KOPT-K1 (cell line): ENCODE measurements around the gene OARD1.

Source experiments
- H3K27ac ChIP-seq: fragments of 200-600 bp; sonication (generic); 2 replicates; pipeline ENCODE4 v1.5.1; 2016; ENCODE audit warnings: antibody characterized with exemption, mild to moderate bottlenecking, low read depth, low read length; ENCODE audit not compliant: poor library complexity, severe bottlenecking
- H3K36me3 ChIP-seq: fragments of 200-600 bp; sonication (generic); 2 replicates; pipeline ENCODE4 v1.5.1; 2017; ENCODE audit warnings: antibody characterized with exemption, mild to moderate bottlenecking, low read length, moderate library complexity; ENCODE audit not compliant: insufficient read depth
- H3K9me3 ChIP-seq: fragments of 200-600 bp; sonication (generic); 2 replicates; pipeline ENCODE4 v1.5.1; 2017; ENCODE audit warnings: antibody characterized with exemption, low read length, mild to moderate bottlenecking; ENCODE audit not compliant: insufficient read depth, poor library complexity, severe bottlenecking

OARD1 gene

DNA sequence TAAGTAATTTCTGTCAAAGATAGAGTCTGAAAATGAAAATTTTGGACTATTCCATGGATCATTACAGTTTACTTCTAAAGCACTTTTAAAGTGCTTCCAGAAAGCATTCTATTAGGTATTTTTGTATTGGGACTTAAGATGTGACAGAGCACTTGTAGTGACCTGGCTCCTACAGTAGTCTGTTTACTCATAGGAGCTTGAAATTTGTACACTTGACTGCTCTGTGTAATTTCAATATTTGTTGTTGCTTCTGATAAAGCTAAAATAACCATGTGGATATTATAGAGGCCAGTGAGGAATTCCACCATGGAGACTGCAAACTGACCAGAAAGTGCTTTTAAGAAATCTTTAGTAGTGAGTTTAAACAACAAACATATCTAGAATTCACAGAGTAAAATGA is 10.9 kb upstream of the OARD1 start:
- Histone ChIP-seq H3K36me3 (peaks cover 96% of the 10 kb centered on the region), H3K27ac (no peak overlapping the region), H3K9me3 (no peaks in the 10 kb centered on the region)

DNA sequence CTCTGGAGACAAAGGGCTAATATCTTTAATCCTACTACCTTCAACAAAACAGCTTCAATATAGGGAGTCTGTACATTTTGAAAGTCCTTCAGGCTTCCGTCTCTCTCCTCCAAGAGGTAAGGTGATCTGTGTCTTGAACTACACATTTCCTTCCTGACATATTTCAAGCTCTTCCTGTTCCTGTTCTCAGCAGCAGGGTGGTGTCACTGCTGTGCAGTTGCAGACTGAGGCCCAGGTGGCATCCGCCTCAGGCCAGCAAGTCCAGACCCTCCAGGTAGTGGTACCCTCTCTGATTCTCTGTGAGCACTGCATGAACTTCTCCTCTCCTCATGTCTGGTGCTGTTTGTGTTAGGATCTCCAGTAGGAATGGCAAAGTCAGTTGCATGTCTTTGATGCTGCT is 8.5 kb upstream of the OARD1 start:
- Histone ChIP-seq H3K27ac (no peak overlapping the region), H3K9me3 (no peaks in the 10 kb centered on the region), H3K36me3 (peaks cover 88% of the 10 kb centered on the region)

- H3K36me3 ChIP-seq = peaks cover 86% of the 10 kb centered on the region
- no peaks in the 10 kb centered on the region for H3K9me3 ChIP-seq
- H3K27ac ChIP-seq = no peak overlapping the region
Observed at GRCh38 chr6:41079080-41079479, 6.9 kb upstream of the OARD1 start.

GRCh38 chr6:41078101-41078500 is 5.9 kb upstream of the OARD1 start:
- no peaks in the 10 kb centered on the region for H3K9me3 ChIP-seq
- peaks cover 77% of the 10 kb centered on the region for H3K36me3 ChIP-seq
- no peak overlapping the region for H3K27ac ChIP-seq

- Histone ChIP-seq H3K9me3 (no peaks in the 10 kb centered on the region), H3K36me3 (peaks cover 71% of the 10 kb centered on the region), H3K27ac (no peak overlapping the region)
Observed at GRCh38 chr6:41077536-41077935, 5.4 kb upstream of the OARD1 start.

- no peak overlapping the region for H3K27ac ChIP-seq
- H3K9me3 ChIP-seq = no peaks in the 10 kb centered on the region
- H3K36me3 ChIP-seq = peaks cover 55% of the 10 kb centered on the region
Observed at GRCh38 chr6:41075651-41076626, 3.8 kb upstream of the OARD1 start.

GRCh38 chr6:41074692-41075436 is 2.7 kb upstream of the OARD1 start:
- H3K9me3 ChIP-seq = no peaks in the 10 kb centered on the region
- H3K36me3 ChIP-seq = peaks cover 48% of the 10 kb centered on the region
- peak overlapping the region; percentile 94 for H3K27ac ChIP-seq

DNA sequence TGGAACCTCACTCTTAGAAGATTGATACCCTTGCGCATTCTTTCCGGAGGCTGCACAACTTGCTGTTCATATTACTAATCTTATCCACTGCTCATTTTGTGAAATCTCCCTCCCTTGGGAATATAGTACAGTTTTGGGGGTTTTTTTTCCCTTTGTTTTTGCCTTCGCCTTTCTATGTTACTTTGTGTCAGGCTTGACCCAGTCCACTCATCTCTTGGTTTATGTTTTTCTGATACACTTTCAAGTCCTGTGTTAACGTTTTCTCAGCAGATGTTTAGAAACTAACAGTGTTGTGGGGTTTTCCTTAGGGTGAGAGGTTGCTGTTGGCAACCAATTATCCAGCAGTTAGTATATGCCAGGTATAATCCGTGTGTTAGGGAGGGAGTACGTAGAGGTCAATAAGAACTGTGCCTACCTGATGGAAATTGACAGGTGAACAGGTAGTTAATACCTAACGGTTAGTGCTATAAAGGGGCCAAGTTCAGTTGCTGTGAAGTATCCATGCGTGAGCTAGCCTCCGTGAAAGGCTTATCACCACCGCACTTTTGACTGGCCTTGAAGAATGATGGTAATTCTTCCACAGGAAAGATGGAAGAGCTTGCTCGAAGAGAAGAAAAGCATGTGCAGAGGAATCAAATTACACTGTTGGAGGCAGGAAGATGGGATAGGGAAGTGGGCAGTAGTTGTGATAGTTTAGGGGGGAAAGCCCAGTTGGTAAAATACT is 2.0 kb upstream of the OARD1 start:
- no peaks in the 10 kb centered on the region for H3K9me3 ChIP-seq
- peak overlapping the region; percentile 94 for H3K27ac ChIP-seq
- peaks cover 48% of the 10 kb centered on the region for H3K36me3 ChIP-seq

- peak overlapping the region; percentile 94 for H3K27ac ChIP-seq
- H3K9me3 ChIP-seq = no peaks in the 10 kb centered on the region
- peaks cover 48% of the 10 kb centered on the region for H3K36me3 ChIP-seq
Observed at GRCh38 chr6:41073203-41073967, 1.2 kb upstream of the OARD1 start.

DNA sequence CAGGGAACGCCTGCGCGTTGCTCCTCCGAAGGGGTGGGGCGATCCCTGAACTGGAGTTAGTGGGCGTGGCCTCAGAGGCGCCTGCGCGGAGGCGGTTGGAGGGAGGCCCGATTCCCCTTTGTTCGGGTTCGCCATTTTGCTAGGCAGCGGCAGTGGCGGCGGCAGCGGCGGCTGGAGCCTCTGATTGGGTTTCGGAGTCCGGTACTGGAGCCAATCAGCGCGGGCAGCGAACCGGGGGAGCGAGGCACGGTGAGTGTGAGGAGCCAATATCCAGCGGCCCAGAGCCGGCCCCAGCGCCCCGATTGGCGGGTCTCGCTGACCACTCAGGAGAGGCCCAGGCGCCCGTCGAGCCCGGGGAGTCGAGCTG is 663 bp upstream of the OARD1 start, which contains the start of gene NFYA:
TSS of gene NFYA (plus strand) at position 139 of the 367 bp plus-strand sequence. CDS start 6,116 bp downstream, outside the sequence.
- Histone ChIP-seq H3K9me3 (no peaks in the 10 kb centered on the region), H3K27ac (peak within 1 kb of the TSS; percentile 94), H3K36me3 (peaks cover 54% of the 10 kb centered on the region)

DNA sequence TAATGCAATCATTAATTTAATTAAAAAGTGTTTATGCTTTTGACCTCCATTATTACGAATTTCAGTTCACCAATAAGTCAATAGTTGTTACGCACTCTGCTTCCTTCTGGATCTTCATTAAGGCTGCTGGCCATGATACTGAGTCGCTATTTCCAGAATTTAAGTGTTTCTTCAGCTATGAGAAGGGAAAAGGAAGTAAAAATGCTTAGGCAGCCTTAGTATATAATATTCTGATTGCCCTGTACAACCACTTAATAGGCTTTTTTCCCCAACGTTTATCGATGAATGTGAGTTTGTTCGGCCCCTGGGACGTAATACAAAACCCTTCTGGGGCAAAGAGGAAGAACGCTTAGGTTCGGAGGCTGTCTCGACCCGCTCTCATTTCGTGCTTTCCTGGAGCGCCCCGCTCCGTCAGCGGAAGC is 644 bp downstream of the OARD1 start:
- Histone ChIP-seq H3K27ac (peak overlapping the region; percentile 94), H3K9me3 (no peaks in the 10 kb centered on the region), H3K36me3 (peaks cover 59% of the 10 kb centered on the region)

GRCh38 chr6:41066867-41067304 is 5.3 kb downstream of the OARD1 start:
- Histone ChIP-seq H3K36me3 (peaks cover 79% of the 10 kb centered on the region), H3K9me3 (no peaks in the 10 kb centered on the region), H3K27ac (no peak overlapping the region)

DNA sequence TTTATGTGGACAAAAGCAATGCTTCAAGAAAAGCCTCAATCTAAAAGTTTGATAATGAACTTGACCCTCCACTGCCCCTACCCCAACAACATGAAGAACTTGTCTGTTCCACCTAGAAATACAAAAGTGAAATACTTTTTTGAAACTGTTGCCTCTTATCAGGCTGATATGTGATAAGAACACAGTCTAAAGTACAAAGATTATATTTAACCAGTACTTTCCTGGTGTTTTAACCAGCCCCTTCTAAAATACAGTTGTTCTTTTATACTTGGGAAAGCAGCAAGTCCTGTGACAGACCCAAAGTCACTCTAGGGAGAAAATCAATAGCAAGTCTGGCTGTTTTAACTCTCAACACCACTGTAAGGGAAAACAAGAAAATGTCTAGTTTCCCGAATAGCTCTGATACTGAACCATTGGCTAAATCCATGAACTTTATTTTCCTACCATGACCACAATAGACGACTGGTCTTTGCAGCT is 6.6 kb downstream of the OARD1 start:
- Histone ChIP-seq H3K27ac (no peak overlapping the region), H3K9me3 (no peaks in the 10 kb centered on the region), H3K36me3 (peaks cover 90% of the 10 kb centered on the region)

- H3K36me3 ChIP-seq = peaks cover 86% of the 10 kb centered on the region
- H3K9me3 ChIP-seq = no peaks in the 10 kb centered on the region
- H3K27ac ChIP-seq = no peak overlapping the region
Observed at GRCh38 chr6:41064841-41065240, 7.3 kb downstream of the OARD1 start.
